GM12865 (cell line): ENCODE results near the gene ANKH.

Experiments used
- DNase-seq: peaks from one replicate; pipeline ENCODE4 v3.0.0; 2010; ENCODE audit warnings: low read depth
- H3K4me3 ChIP-seq: 2 replicates; pipeline ENCODE4 v1.5.1; 2011; ENCODE audit warnings: mild to moderate bottlenecking, low read depth, low read length, control low read depth
- TF ChIP-seq, protein P1 (sequence below): IDR thresholded peaks from 2 replicates; pipeline ENCODE4 v1.5.1; 2011; ENCODE audit warnings: low read length, control low read depth, low read depth, inconsistent platforms; ENCODE audit not compliant: insufficient read depth; ENCODE audit errors: missing control alignments

ANKH gene

DNA sequence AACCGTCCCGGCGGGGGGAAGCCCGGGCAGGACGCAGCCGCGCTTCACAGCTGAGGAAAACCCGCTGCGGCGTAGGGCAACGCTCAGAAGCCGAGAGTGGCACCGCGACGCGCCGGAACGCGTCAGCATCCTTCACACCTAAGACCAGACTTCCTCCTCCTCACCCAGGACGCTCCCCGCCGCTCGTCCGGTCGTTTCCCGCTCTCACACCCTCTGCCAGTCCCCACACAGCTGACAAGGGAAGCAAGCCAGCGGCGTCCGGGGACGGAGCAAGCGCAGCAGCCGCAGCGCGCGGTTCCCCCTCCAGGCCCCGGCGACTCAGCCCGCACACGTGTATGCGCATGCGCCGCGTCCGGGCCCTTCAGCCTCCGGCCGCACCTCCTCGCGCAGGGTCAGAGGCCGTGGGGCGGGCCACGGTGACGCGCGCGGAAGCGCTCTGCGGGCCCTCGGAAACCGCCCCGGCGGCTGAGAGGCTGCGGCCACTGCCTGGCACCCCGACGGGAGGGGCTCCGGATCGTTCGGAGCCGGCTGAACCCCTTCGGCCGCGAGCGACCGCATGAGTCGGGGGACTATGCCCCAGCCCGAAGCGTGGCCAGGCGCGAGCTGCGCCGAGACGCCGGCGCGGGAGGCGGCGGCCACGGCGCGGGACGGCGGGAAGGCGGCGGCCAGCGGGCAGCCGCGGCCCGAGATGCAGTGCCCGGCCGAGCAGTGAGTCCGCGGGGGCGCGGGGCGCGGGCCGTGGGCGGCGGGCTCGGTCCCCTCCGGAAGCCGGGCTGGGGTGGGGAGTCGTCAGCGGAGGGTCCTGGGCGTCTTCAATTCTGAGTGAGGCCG, 207.1 kb downstream of the ANKH start, which contains the start of gene OTULIN:
OTULIN (plus strand) TSS at position 449 of the 831 bp plus-strand sequence; CDS start at position 557, 108 bp downstream.
- H3K4me3 ChIP-seq, result peak within 1 kb of the TSS; percentile 66
- peak; percentile 97 for DNase-seq

DNA sequence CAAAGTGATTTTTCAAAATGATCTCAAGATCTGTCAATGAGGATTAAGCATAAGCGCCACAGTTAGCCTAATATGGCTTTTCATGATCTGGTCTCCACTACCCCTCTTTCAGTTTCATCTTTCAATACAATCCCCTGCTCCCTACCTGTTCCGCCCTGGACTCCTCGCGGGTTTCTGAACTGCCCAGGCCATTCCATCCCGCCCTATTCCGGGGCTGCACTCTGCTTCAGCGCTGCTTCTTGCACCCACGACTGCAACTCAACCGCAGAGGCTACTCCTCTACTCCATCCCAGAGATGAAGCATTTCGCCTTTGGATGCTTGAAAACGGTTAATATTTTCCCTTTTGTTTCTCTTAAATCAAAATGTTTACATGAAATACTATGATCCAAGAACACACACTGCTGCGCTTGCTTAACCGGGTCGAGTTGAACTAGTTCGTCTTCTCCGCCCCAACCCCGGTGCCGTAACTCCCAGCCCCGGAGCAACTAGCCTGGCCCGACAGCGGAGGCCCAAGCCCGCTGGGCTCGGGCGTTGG, 207.8 kb downstream of the ANKH start:
- DNase-seq, result peak; percentile 74
- TF ChIP-seq, protein P1, sequence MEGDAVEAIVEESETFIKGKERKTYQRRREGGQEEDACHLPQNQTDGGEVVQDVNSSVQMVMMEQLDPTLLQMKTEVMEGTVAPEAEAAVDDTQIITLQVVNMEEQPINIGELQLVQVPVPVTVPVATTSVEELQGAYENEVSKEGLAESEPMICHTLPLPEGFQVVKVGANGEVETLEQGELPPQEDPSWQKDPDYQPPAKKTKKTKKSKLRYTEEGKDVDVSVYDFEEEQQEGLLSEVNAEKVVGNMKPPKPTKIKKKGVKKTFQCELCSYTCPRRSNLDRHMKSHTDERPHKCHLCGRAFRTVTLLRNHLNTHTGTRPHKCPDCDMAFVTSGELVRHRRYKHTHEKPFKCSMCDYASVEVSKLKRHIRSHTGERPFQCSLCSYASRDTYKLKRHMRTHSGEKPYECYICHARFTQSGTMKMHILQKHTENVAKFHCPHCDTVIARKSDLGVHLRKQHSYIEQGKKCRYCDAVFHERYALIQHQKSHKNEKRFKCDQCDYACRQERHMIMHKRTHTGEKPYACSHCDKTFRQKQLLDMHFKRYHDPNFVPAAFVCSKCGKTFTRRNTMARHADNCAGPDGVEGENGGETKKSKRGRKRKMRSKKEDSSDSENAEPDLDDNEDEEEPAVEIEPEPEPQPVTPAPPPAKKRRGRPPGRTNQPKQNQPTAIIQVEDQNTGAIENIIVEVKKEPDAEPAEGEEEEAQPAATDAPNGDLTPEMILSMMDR, result no peak
- H3K4me3 ChIP-seq, result peak overlapping the region; percentile 66

More for the DNA sequence above, 207.1 kb downstream of the ANKH start, which contains the start of gene OTULIN:
- TF ChIP-seq, protein P1, result no peak

GRCh38 chr5:14662721-14663260, 208.8 kb downstream of the ANKH start:
- TF ChIP-seq, protein P1, result no peak
- peak overlapping the region; percentile 66 for H3K4me3 ChIP-seq
- DNase-seq, result no peak

DNA sequence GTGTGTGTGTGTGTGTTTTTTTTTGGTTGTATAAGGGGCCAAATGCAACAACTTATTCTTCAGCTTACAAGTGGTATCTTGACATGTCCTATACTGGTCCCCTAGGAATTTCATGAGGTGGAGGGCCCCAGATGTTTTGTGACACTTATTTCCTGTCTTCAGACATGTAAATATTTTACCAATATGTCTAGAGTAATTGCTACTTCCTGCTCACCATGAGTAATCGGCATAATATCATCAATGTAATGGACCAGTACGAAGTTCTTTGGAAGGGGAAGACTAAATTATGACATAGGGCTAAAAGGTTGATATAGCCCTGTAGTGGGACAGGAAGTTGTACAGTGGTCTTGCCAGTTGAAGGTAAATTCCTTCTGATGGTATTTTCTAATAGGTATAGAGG, 210.7 kb downstream of the ANKH start:
- TF ChIP-seq, protein P1, result no peak
- DNase-seq, result no peak
- H3K4me3 ChIP-seq, result no peak overlapping the region

- TF ChIP-seq, protein P1, result no peak
- no peak overlapping the region for H3K4me3 ChIP-seq
- DNase-seq, result no peak
Measured at GRCh38 chr5:14659821-14660607, 211.6 kb downstream of the ANKH start.

- TF ChIP-seq, protein P1, result no peak
- no peak for DNase-seq
- H3K4me3 ChIP-seq, result no peak overlapping the region
Measured at GRCh38 chr5:14656898-14657297, 214.7 kb downstream of the ANKH start.
